GM12801 (cell line): ENCODE results near the gene SLC38A5.

Experiments
- CTCF ChIP-seq: IDR thresholded peaks from one replicate; pipeline ENCODE4 v1.5.1; 2011; ENCODE audit warnings: control low read depth; ENCODE audit not compliant: insufficient read length; ENCODE audit errors: extremely low read depth

The SLC38A5 gene

GRCh38 chrX:48473704-48473990 is 3.6 kb upstream of the SLC38A5 start:
- no peak for TF ChIP-seq CTCF

GRCh38 chrX:48472851-48473703 is 3.0 kb upstream of the SLC38A5 start:
- no peak for TF ChIP-seq CTCF

GRCh38 chrX:48472225-48472624 is 2.2 kb upstream of the SLC38A5 start:
- TF ChIP-seq CTCF, result no peak

DNA sequence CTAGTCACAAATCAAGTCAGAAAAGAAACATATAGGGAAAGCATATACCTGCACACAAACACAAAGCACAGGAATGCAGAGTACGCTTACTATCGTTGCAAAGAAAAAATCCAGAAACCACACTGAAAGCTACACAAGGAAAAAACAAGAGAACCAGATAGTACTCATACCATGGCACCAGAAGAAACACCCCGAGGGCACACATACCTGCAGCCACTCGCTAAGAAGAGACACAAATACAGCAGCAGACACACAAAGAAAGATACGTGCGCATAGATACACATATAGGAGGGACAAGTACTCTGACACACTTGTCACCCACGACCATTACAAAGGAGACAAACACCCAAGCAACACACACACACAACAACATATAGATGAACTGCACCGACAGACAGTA is 1.4 kb upstream of the SLC38A5 start:
- TF ChIP-seq CTCF, result no peak

DNA sequence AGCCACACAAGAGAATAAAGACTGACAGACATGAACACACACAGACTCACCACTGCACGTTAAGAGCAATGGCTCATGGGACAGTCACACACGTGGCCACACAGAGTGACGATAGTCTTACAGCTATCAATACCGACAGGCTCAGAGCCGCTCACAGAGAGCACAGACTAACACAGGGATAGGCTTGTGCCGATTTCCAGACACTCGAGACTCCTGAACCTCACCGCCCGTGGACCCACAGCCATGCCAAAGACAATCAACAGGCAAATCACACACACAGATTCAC is 716 bp upstream of the SLC38A5 start:
- TF ChIP-seq CTCF, result no peak

- no peak for TF ChIP-seq CTCF
Measured at GRCh38 chrX:48468693-48469691, 1.1 kb downstream of the SLC38A5 start.

DNA sequence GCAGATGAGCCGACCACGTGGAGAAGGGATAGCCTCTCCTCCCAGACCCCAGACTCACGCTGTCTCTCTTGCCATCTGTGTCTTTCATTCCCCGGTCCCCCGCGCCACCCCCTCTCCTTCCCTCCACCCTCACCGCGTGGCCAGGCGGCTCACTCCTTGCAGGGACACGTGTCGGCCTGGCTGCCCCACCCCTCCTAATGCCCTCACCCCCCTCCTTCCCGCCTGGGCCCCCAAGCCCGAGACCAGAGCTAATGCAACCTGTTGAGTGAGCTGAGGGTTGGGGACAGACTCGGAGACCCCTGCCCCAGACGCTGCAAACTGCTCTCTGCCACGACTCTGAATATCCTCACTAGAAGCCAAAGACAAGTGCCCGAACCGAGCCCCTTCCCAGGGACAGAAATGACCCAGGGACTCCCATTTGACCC is 1.8 kb downstream of the SLC38A5 start:
- no peak for TF ChIP-seq CTCF
